GM23338 (cell line): ENCODE measurements around the gene ZCWPW2. TPM values are rescaled to one million over a fixed set of nuclear protein-coding genes. Genes with fewer than 3 reads are reported as not detected.

Experiments used
- ATAC-seq: fragments of 200-7000 bp; cut with Tn5 transposase; 3 replicates; pipeline ENCODE4 v1.9.1; 2020
- DNase-seq: peaks from one replicate; pipeline ENCODE4 v3.0.0-alpha.2; 2015; ENCODE audit warnings: low spot score
- H2AFZ ChIP-seq: fragments of 200-600 bp; sonication (generic); 2 replicates; pipeline ENCODE4 v1.8.0; 2016; ENCODE audit warnings: antibody characterized with exemption, mild to moderate bottlenecking, moderate library complexity
- H3F3A ChIP-seq: fragments of 200-600 bp; sonication (generic); replicated peaks from 2 replicates; pipeline ENCODE4 v1.8.0; 2017; ENCODE audit warnings: antibody characterized with exemption, mixed run types, low read depth
- H3K27ac ChIP-seq: fragments of 200-600 bp; sonication (generic); 2 replicates; pipeline ENCODE4 v1.6.1; 2016; ENCODE audit warnings: low read depth
- H3K27me3 ChIP-seq: fragments of 200-600 bp; sonication (generic); 2 replicates; pipeline ENCODE4 v1.8.0; 2016; ENCODE audit warnings: mild to moderate bottlenecking, mixed run types, moderate library complexity; ENCODE audit not compliant: insufficient read depth
- H3K36me3 ChIP-seq: fragments of 200-600 bp; sonication (generic); 2 replicates; pipeline ENCODE4 v1.8.0; 2016; ENCODE audit warnings: mild to moderate bottlenecking; ENCODE audit not compliant: insufficient read depth
- H3K4me1 ChIP-seq: fragments of 200-600 bp; sonication (generic); 2 replicates; pipeline ENCODE4 v1.8.0; 2016; ENCODE audit warnings: mild to moderate bottlenecking, moderate library complexity; ENCODE audit not compliant: insufficient read depth
- H3K4me2 ChIP-seq: fragments of 200-600 bp; sonication (generic); 2 replicates; pipeline ENCODE4 v1.7.1; 2017; ENCODE audit warnings: mixed run types
- H3K4me3 ChIP-seq: fragments of 200-600 bp; sonication (generic); 2 replicates; pipeline ENCODE4 v1.6.1; 2016; ENCODE audit warnings: mixed run types
- H3K79me2 ChIP-seq: fragments of 200-600 bp; sonication (generic); replicated peaks from 2 replicates; pipeline ENCODE4 v1.8.0; 2017; ENCODE audit warnings: mild to moderate bottlenecking; ENCODE audit not compliant: insufficient read depth
- H3K9me2 ChIP-seq: fragments of 200-600 bp; sonication (generic); 2 replicates; pipeline ENCODE4 v1.8.0; 2017; ENCODE audit not compliant: insufficient read depth
- H4K20me1 ChIP-seq: fragments of 200-600 bp; sonication (generic); replicated peaks from 2 replicates; pipeline ENCODE4 v1.8.0; 2017; ENCODE audit warnings: mild to moderate bottlenecking; ENCODE audit not compliant: insufficient read depth
- H3K27ac Mint-ChIP-seq: 2 replicates; pipeline ENCODE4 v1.8.0; 2020; ENCODE audit warnings: inconsistent platforms, mild to moderate bottlenecking, moderate library complexity, mixed read lengths
- H3K27me3 Mint-ChIP-seq: 3 replicates; pipeline ENCODE4 v1.8.0; 2022; ENCODE audit warnings: low read depth, mild to moderate bottlenecking, moderate library complexity, mixed read lengths, inconsistent platforms; ENCODE audit not compliant: insufficient read depth, poor library complexity
- H3K36me3 Mint-ChIP-seq: 3 replicates; pipeline ENCODE4 v1.8.0; 2021; ENCODE audit warnings: low read depth, mild to moderate bottlenecking, inconsistent platforms, moderate library complexity, mixed read lengths
- H3K4me1 Mint-ChIP-seq: 3 replicates; pipeline ENCODE4 v1.8.0; 2020; ENCODE audit warnings: mild to moderate bottlenecking, inconsistent platforms, mixed read lengths
- H3K4me3 Mint-ChIP-seq: 3 replicates; pipeline ENCODE4 v1.8.0; 2021; ENCODE audit warnings: moderate library complexity, mild to moderate bottlenecking, inconsistent platforms, mixed read lengths
- H3K9me3 Mint-ChIP-seq: 3 replicates; pipeline ENCODE4 v1.8.0; 2020; ENCODE audit warnings: moderate library complexity, mild to moderate bottlenecking, inconsistent platforms, mixed read lengths
- polyA plus RNA-seq: library from polyadenylated mRNA; unstranded; fragments of >200 nt; fragmentation: Nextera tagmentation; extraction: Ambion mirVana; gene quantifications from 2 replicates; pipeline ENCODE4 v1.2.1, GENCODE V29; 2016
- total RNA-seq: library from RNA; depleted of rRNA; stranded (reverse); fragments of >200 nt; shearing (Covaris generic); gene quantifications from 2 replicates; pipeline ENCODE4 v1.2.3, GENCODE V29; 2014
- TF ChIP-seq, protein P1 (sequence below): IDR thresholded peaks from one replicate; pipeline ENCODE4 v1.6.1; 2018; ENCODE audit warnings: antibody characterized with exemption; ENCODE audit not compliant: unreplicated experiment
- TF ChIP-seq, protein P2 (sequence below): fragments of 250-450 bp; sonication (Bioruptor Pico); IDR thresholded peaks from 2 replicates; pipeline ENCODE4 v1.5.0; 2020; ENCODE audit warnings: mild to moderate bottlenecking, moderate library complexity
- TF ChIP-seq, protein P3 (sequence below), 2 experiments: fragments of 200-600 bp in 1 of 2; sonication (generic) in 1 of 2; conservative IDR thresholded peaks; 2 replicates each; pipeline versions ENCODE4 v1.5.1 to v1.6.1; 2016 to 2017; ENCODE audit warnings: antibody characterized with exemption in 2 of 2, low read depth in 2 of 2, mild to moderate bottlenecking in 2 of 2, moderate library complexity in 1 of 2

Gene ZCWPW2
- total and polyA plus RNA-seq, 2 experiments from 2014 or later = 0.55 TPM; not detected in 1

DNA sequence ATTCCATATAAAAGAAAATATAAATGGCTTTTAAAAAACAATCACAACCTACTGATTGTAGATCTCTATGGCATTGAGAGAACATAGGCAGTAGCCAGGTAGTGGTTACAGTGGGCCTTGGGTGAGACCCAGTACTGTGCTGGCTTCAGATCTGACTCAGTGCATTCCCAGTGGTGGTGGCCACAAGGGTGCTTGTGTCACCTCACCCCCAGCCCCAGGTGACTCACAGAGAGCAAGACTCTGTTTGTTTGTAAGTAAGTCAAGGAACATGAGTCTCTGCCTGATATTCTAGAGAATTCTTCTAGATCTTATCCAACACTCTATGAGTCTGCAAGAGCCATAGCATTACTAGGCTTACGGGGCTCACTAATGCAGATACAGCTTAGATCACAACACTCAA, 118.9 kb downstream of the ZCWPW2 start (continued):
- TF ChIP-seq, protein P1, sequence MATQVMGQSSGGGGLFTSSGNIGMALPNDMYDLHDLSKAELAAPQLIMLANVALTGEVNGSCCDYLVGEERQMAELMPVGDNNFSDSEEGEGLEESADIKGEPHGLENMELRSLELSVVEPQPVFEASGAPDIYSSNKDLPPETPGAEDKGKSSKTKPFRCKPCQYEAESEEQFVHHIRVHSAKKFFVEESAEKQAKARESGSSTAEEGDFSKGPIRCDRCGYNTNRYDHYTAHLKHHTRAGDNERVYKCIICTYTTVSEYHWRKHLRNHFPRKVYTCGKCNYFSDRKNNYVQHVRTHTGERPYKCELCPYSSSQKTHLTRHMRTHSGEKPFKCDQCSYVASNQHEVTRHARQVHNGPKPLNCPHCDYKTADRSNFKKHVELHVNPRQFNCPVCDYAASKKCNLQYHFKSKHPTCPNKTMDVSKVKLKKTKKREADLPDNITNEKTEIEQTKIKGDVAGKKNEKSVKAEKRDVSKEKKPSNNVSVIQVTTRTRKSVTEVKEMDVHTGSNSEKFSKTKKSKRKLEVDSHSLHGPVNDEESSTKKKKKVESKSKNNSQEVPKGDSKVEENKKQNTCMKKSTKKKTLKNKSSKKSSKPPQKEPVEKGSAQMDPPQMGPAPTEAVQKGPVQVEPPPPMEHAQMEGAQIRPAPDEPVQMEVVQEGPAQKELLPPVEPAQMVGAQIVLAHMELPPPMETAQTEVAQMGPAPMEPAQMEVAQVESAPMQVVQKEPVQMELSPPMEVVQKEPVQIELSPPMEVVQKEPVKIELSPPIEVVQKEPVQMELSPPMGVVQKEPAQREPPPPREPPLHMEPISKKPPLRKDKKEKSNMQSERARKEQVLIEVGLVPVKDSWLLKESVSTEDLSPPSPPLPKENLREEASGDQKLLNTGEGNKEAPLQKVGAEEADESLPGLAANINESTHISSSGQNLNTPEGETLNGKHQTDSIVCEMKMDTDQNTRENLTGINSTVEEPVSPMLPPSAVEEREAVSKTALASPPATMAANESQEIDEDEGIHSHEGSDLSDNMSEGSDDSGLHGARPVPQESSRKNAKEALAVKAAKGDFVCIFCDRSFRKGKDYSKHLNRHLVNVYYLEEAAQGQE = no peak

DNA sequence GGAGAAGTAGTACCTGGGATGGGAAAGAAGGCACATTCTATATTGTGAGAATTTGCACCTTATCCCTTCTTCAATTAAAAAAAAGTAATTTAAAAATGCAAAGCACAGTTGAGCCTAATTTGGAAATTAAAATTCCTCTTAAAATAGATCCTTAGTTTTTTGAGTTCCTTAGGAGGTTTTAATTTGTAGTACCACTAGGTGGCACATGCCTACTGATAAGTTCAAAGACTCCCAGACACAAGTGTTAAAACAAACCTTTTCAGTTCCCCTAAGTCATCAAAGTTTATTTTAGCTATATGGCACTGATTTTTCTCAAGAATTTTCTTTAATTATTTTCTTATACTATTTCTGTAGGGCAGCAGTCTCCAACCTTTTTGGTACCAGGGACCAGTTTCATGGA, 127.7 kb downstream of the ZCWPW2 start:
- TF ChIP-seq, protein P2, sequence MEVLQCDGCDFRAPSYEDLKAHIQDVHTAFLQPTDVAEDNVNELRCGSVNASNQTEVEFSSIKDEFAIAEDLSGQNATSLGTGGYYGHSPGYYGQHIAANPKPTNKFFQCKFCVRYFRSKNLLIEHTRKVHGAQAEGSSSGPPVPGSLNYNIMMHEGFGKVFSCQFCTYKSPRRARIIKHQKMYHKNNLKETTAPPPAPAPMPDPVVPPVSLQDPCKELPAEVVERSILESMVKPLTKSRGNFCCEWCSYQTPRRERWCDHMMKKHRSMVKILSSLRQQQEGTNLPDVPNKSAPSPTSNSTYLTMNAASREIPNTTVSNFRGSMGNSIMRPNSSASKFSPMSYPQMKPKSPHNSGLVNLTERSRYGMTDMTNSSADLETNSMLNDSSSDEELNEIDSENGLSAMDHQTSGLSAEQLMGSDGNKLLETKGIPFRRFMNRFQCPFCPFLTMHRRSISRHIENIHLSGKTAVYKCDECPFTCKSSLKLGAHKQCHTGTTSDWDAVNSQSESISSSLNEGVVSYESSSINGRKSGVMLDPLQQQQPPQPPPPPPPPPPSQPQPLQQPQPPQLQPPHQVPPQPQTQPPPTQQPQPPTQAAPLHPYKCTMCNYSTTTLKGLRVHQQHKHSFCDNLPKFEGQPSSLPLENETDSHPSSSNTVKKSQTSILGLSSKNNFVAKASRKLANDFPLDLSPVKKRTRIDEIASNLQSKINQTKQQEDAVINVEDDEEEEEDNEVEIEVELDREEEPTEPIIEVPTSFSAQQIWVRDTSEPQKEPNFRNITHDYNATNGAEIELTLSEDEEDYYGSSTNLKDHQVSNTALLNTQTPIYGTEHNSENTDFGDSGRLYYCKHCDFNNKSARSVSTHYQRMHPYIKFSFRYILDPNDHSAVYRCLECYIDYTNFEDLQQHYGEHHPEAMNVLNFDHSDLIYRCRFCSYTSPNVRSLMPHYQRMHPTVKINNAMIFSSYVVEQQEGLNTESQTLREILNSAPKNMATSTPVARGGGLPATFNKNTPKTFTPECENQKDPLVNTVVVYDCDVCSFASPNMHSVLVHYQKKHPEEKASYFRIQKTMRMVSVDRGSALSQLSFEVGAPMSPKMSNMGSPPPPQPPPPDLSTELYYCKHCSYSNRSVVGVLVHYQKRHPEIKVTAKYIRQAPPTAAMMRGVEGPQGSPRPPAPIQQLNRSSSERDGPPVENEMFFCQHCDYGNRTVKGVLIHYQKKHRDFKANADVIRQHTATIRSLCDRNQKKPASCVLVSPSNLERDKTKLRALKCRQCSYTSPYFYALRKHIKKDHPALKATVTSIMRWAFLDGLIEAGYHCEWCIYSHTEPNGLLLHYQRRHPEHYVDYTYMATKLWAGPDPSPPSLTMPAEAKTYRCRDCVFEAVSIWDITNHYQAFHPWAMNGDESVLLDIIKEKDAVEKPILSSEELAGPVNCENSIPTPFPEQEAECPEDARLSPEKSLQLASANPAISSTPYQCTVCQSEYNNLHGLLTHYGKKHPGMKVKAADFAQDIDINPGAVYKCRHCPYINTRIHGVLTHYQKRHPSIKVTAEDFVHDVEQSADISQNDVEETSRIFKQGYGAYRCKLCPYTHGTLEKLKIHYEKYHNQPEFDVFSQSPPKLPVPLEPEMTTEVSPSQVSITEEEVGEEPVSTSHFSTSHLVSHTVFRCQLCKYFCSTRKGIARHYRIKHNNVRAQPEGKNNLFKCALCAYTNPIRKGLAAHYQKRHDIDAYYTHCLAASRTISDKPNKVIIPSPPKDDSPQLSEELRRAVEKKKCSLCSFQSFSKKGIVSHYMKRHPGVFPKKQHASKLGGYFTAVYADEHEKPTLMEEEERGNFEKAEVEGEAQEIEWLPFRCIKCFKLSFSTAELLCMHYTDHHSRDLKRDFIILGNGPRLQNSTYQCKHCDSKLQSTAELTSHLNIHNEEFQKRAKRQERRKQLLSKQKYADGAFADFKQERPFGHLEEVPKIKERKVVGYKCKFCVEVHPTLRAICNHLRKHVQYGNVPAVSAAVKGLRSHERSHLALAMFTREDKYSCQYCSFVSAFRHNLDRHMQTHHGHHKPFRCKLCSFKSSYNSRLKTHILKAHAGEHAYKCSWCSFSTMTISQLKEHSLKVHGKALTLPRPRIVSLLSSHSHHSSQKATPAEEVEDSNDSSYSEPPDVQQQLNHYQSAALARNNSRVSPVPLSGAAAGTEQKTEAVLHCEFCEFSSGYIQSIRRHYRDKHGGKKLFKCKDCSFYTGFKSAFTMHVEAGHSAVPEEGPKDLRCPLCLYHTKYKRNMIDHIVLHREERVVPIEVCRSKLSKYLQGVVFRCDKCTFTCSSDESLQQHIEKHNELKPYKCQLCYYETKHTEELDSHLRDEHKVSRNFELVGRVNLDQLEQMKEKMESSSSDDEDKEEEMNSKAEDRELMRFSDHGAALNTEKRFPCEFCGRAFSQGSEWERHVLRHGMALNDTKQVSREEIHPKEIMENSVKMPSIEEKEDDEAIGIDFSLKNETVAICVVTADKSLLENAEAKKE (CRISPR knock-in tag) = no peak
- TF ChIP-seq, protein P3, sequence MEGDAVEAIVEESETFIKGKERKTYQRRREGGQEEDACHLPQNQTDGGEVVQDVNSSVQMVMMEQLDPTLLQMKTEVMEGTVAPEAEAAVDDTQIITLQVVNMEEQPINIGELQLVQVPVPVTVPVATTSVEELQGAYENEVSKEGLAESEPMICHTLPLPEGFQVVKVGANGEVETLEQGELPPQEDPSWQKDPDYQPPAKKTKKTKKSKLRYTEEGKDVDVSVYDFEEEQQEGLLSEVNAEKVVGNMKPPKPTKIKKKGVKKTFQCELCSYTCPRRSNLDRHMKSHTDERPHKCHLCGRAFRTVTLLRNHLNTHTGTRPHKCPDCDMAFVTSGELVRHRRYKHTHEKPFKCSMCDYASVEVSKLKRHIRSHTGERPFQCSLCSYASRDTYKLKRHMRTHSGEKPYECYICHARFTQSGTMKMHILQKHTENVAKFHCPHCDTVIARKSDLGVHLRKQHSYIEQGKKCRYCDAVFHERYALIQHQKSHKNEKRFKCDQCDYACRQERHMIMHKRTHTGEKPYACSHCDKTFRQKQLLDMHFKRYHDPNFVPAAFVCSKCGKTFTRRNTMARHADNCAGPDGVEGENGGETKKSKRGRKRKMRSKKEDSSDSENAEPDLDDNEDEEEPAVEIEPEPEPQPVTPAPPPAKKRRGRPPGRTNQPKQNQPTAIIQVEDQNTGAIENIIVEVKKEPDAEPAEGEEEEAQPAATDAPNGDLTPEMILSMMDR (conservative IDR thresholded peaks at IDR 0.05; ENCODE audit: low read depth in 2 of 2) = peak; percentile 63 to 77
- H2AFZ ChIP-seq = no peak overlapping the region
- no peaks in the 10 kb centered on the region for H3K27me3 ChIP-seq
- no peaks in the 10 kb centered on the region for H3K36me3 ChIP-seq
- no peaks in the 10 kb centered on the region for H3K79me2 ChIP-seq
- H3K9me2 ChIP-seq = no peaks in the 10 kb centered on the region; the same call in 1 of the 2 replicates
- no peaks in the 10 kb centered on the region for H3K9me3 Mint-ChIP-seq
- H3K4me3 ChIP-seq = no peak overlapping the region
- H3K27ac Mint-ChIP-seq = no peak overlapping the region
- no peaks in the 10 kb centered on the region for H3K4me1 Mint-ChIP-seq
- no peaks in the 10 kb centered on the region for H3F3A ChIP-seq
- H3K4me3 Mint-ChIP-seq = no peak overlapping the region
- H3K27ac ChIP-seq = no peak overlapping the region
- H3K4me2 ChIP-seq = no peak overlapping the region
- DNase-seq = peak; percentile 80
- ATAC-seq = no peak
- H3K27me3 Mint-ChIP-seq = no peaks in the 10 kb centered on the region
- no peaks in the 10 kb centered on the region for H3K36me3 Mint-ChIP-seq
- no peaks in the 10 kb centered on the region for H3K4me1 ChIP-seq
- no peaks in the 10 kb centered on the region for H4K20me1 ChIP-seq
